BE2C (cell line): ENCODE data around the gene ARRB1.

Source experiments
- DNase-seq: peaks from one replicate; pipeline ENCODE4 v3.0.0-alpha.2; 2020
- H3K27me3 ChIP-seq: fragments of 250-450 bp; sonication (Bioruptor Pico); 2 replicates; pipeline ENCODE4 v1.5.1; 2020; ENCODE audit warnings: mild to moderate bottlenecking
- H3K36me3 ChIP-seq: fragments of 250-450 bp; sonication (Bioruptor Pico); 2 replicates; pipeline ENCODE4 v1.5.1; 2020; ENCODE audit warnings: mild to moderate bottlenecking
- H3K4me1 ChIP-seq: fragments of 250-450 bp; sonication (Bioruptor Pico); 2 replicates; pipeline ENCODE4 v1.5.1; 2020
- H3K4me3 ChIP-seq: 2 replicates; pipeline ENCODE4 v1.5.1; 2011; ENCODE audit warnings: low read depth, low read length
- H3K9me3 ChIP-seq: fragments of 250-450 bp; sonication (Bioruptor Pico); 2 replicates; pipeline ENCODE4 v1.5.1; 2020
- CTCF ChIP-seq: IDR thresholded peaks from 2 replicates; pipeline ENCODE4 v1.5.1; 2012; ENCODE audit warnings: mild to moderate bottlenecking, low read depth, low read length

ARRB1 gene

DNA sequence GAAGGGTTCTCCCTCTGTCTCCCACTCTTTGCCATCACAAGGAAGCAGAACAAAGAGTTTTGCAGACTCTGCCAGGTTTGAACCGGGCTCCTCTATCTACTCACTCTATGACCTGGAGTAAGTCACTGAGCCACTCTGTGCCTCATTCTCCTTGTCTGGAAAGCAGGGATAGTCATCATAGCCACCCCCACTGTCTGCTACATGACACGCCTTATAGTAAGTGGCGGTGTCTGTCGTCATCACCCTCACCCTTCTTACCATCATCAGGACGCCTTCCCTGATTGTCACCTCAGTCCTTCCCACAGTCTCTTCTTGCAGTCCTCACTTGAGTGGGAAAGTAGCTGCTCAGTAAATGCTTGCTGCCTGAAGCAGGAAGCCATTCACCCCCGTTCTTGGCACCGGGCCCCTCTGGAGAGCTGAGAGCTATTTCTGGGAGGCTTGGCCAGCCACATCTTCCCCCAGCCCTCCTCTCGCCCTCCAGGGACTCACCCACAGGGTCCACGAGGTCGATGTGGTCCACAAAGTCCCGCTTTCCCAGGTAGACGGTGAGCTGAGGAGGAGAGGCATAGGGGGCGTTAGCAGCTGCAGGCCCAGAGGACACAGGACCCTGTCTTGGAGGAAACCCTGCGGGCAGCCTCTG, 64.5 kb downstream of the ARRB1 start:
- peaks cover 51% of the 10 kb centered on the region for H3K36me3 ChIP-seq
- no peaks in the 10 kb centered on the region for H3K27me3 ChIP-seq
- peaks cover 10% of the 10 kb centered on the region for H3K4me1 ChIP-seq
- DNase-seq: no peak
- no peaks in the 10 kb centered on the region for H3K9me3 ChIP-seq
- TF ChIP-seq CTCF: no peak
- no peak overlapping the region for H3K4me3 ChIP-seq

GRCh38 chr11:75285776-75286360, 65.6 kb downstream of the ARRB1 start:
- DNase-seq: no peak
- no peak for TF ChIP-seq CTCF
- no peaks in the 10 kb centered on the region for H3K27me3 ChIP-seq
- H3K4me1 ChIP-seq: peaks cover 13% of the 10 kb centered on the region
- no peaks in the 10 kb centered on the region for H3K9me3 ChIP-seq
- peaks cover 62% of the 10 kb centered on the region for H3K36me3 ChIP-seq
- H3K4me3 ChIP-seq: no peak overlapping the region

DNA sequence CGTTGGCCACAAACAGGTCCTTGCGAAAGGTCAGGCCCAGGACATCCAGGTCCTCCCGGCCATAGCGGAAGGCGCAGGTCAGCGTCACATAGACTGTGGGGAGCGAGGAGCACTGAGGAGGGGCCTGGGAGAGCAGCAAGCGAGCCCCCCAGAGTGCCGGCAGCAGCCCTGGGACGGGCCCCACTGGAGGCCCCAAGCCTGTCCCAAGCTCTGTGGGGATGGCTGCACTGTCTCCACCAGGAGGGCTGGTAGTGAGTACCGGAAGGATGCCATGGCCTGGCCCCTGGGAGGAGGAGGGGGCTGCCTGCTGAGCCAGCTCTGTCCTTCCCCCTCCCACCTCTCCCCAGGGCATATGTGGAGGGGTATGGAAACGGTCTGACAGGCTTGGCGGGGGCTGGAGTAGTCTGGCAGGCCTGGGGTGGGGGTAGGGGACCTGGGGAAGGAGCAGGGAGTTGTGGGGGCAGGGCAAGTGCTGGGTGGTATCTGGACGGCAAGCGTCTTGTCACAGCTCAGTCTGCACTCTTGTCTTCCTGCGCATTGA, 68.0 kb downstream of the ARRB1 start:
- DNase-seq: peak; percentile 84
- Histone ChIP-seq H3K36me3 (peaks cover 53% of the 10 kb centered on the region), H3K27me3 (no peaks in the 10 kb centered on the region), H3K4me1 (peaks cover 14% of the 10 kb centered on the region), H3K4me3 (no peak overlapping the region), H3K9me3 (no peaks in the 10 kb centered on the region)
- no peak for TF ChIP-seq CTCF

DNA sequence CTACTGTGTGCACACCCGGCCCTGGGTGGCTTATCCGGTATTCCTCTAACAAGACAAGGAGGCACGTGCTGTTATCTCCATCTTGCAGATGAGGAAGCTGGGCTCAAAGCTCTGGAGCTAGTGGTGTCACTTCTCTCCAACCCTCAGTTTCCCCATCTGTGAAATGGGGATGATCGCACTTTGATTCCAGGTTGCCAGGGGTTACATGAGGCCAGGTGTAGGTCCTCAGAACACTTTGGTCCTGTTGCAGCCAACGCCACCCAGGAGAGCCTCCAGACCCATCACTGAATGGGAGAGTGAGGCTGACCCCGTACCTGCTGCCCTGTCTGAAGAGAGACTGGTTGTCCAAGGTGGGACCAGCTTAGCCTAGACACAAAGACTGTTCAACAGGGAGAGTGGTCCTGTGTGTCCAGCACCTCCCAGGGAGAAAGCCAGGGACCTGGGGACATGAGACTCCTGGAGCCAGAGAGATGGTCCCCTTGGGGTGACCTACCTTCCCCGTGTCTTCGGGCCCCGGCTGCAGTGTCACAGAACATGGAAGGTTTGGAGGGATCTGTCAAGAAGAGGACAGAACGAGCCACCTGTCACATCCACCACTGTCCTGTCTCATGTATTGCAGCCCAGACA, 69.9 kb downstream of the ARRB1 start:
- H3K4me3 ChIP-seq: no peak overlapping the region
- peaks cover 57% of the 10 kb centered on the region for H3K36me3 ChIP-seq
- no peak for TF ChIP-seq CTCF

GRCh38 chr11:75280770-75281468, 70.5 kb downstream of the ARRB1 start:
- Histone ChIP-seq H3K4me3 (no peak overlapping the region), H3K27me3 (no peaks in the 10 kb centered on the region), H3K9me3 (no peaks in the 10 kb centered on the region), H3K36me3 (peaks cover 59% of the 10 kb centered on the region), H3K4me1 (peaks cover 14% of the 10 kb centered on the region)
- no peak for DNase-seq
- TF ChIP-seq CTCF: no peak

More for the DNA sequence above, 69.9 kb downstream of the ARRB1 start:
- H3K9me3 ChIP-seq: no peaks in the 10 kb centered on the region
- H3K4me1 ChIP-seq: peaks cover 14% of the 10 kb centered on the region
- no peaks in the 10 kb centered on the region for H3K27me3 ChIP-seq
- no peak for DNase-seq
